HCT116 (cell line): ENCODE data around the gene CD93. TPM values are rescaled to one million over a fixed set of nuclear protein-coding genes. Genes with fewer than 3 reads are reported as not detected.

Experiments
- ATAC-seq: fragments of 200-7000 bp; cut with Tn5 transposase; 2 replicates; pipeline ENCODE4 v1.9.1; 2020; ENCODE audit warnings: mild to moderate bottlenecking, moderate library complexity
- BruUV-seq: library from RNA; stranded (reverse); fragments of 400-500 nt; replicated peaks from 2 replicates; lab custom pipeline; 2021; lab: Mats Ljungman, UMichigan
- CTCF ChIA-PET: fragments of 300-600 bp; sonication (Branson Sonifier 250); formaldehyde crosslinking; loops from one replicate; lab custom pipeline; 2021; ENCODE audit warnings: antibody characterized with exemption; lab: Charles Lee
- POLR2A ChIA-PET: fragments of 300-600, 350-600 bp; sonication (Branson Sonifier 250); formaldehyde crosslinking; loops from one replicate; lab custom pipeline; 2021; ENCODE audit warnings: antibody characterized with exemption; lab: Charles Lee
- RAD21 ChIA-PET, 2 experiments: fragments of 300-600 bp; sonication (Branson Sonifier 250); formaldehyde crosslinking; loops; one replicate each; lab custom pipeline; 2023; ENCODE audit warnings: low total read pairs in 2 of 2; ENCODE audit not compliant: uncharacterized antibody in 2 of 2, unreplicated experiment in 2 of 2, low non-redundant PET in 1 of 2; lab: Charles Lee
- DNase-seq: peaks from one replicate; pipeline ENCODE4 v3.0.0-alpha.2; 2010; ENCODE audit warnings: low read depth, low spot score
- H2AFZ ChIP-seq: fragments of 200-600 bp; shearing (Covaris generic), sonication (generic); 2 replicates; pipeline ENCODE4 v1.6.1; 2017; ENCODE audit warnings: low read depth, mixed run types, mixed read lengths, antibody characterized with exemption, low read length; ENCODE audit not compliant: poor library complexity, severe bottlenecking
- H3K27ac ChIP-seq: 2 replicates; pipeline ENCODE4 v1.5.1; 2012; ENCODE audit warnings: low read depth, low read length
- H3K27me3 ChIP-seq: fragments of 200-600 bp; sonication (generic); 2 replicates; pipeline ENCODE4 v1.6.1; 2016; ENCODE audit warnings: mixed run types, low read length, mixed read lengths; ENCODE audit not compliant: insufficient read depth
- H3K36me3 ChIP-seq, 2 experiments: fragments of 200-500 bp in 1 of 2; fragments of 200-600 bp in 1 of 2; sonication (Bioruptor generic) in 1 of 2; sonication (generic) in 1 of 2; 2 replicates each; pipeline versions ENCODE4 v1.5.1 to v1.6.1; 2014 to 2016; ENCODE audit warnings: low read length in 2 of 2, inconsistent platforms in 1 of 2, mixed read lengths in 1 of 2, mixed run types in 1 of 2; ENCODE audit not compliant: insufficient read depth in 2 of 2, control insufficient read depth in 1 of 2
- H3K4me1 ChIP-seq, 2 experiments: fragments of 200-600 bp in 1 of 2; sonication (generic) in 1 of 2; 2 replicates each; pipeline versions ENCODE4 v1.5.1 to v1.6.1; 2012 to 2017; ENCODE audit warnings: low read length in 2 of 2, inconsistent platforms in 1 of 2, mild to moderate bottlenecking in 1 of 2, mixed read lengths in 1 of 2, mixed run types in 1 of 2, moderate library complexity in 1 of 2; ENCODE audit not compliant: insufficient read depth in 2 of 2, control insufficient read depth in 1 of 2
- H3K4me2 ChIP-seq: fragments of 200-600 bp; sonication (generic); 2 replicates; pipeline ENCODE4 v1.6.1; 2017; ENCODE audit warnings: mixed run types, low read length, mixed read lengths
- H3K4me3 ChIP-seq, 2 experiments: fragments of 200-600 bp in 1 of 2; sonication (generic) in 1 of 2; replicated peaks in 1 of 2; 2 replicates each; pipeline ENCODE4 v1.5.1; 2011 to 2016; ENCODE audit warnings: low read length in 2 of 2, control low read depth in 1 of 2, low read depth in 1 of 2, mild to moderate bottlenecking in 1 of 2, mixed read lengths in 1 of 2, mixed run types in 1 of 2
- H3K79me2 ChIP-seq: fragments of 200-600 bp; sonication (generic); 2 replicates; pipeline ENCODE4 v1.6.1; 2017; ENCODE audit warnings: mild to moderate bottlenecking, mixed run types, low read length, moderate library complexity, mixed read lengths; ENCODE audit not compliant: insufficient read depth
- H3K9ac ChIP-seq: fragments of 200-600 bp; sonication (generic); 2 replicates; pipeline ENCODE4 v1.6.1; 2016; ENCODE audit warnings: low read length, mixed read lengths
- H3K9me2 ChIP-seq: fragments of 200-600 bp; sonication (generic), shearing (Covaris generic); 2 replicates; pipeline ENCODE4 v1.6.1; 2017; ENCODE audit warnings: mixed run types, mild to moderate bottlenecking, moderate library complexity; ENCODE audit not compliant: insufficient read depth
- H3K9me3 ChIP-seq, 2 experiments: fragments of 200-500 bp in 1 of 2; fragments of 200-600 bp in 1 of 2; sonication (Bioruptor generic) in 1 of 2; sonication (generic) in 1 of 2; 2 replicates each; pipeline ENCODE4 v1.6.1; 2014 to 2017; ENCODE audit warnings: low read length in 2 of 2, mixed read lengths in 2 of 2, inconsistent platforms in 1 of 2, low read depth in 1 of 2, mild to moderate bottlenecking in 1 of 2, mixed run types in 1 of 2, moderate library complexity in 1 of 2; ENCODE audit not compliant: control insufficient read depth in 1 of 2, insufficient read depth in 1 of 2
- H4K20me1 ChIP-seq: fragments of 200-600 bp; sonication (generic), shearing (Covaris generic); 2 replicates; pipeline ENCODE4 v1.6.1; 2017; ENCODE audit warnings: mixed run types, mild to moderate bottlenecking, moderate library complexity; ENCODE audit not compliant: insufficient read depth
- CBX3 ChIP-seq: IDR thresholded peaks from 2 replicates; pipeline ENCODE4 v1.6.1; 2012; ENCODE audit warnings: low read depth
- CEBPB ChIP-seq: IDR thresholded peaks from 2 replicates; pipeline ENCODE4 v1.6.1; 2012; ENCODE audit warnings: low read depth
- EGR1 ChIP-seq: IDR thresholded peaks from 2 replicates; pipeline ENCODE4 v1.6.1; 2012; ENCODE audit warnings: low read depth
- ELF1 ChIP-seq: IDR thresholded peaks from 2 replicates; pipeline ENCODE4 v1.6.1; 2012; ENCODE audit warnings: low read depth, borderline replicate concordance
- EZH2phosphoT487 ChIP-seq: fragments of 200-600 bp; IDR thresholded peaks from 2 replicates; pipeline ENCODE4 v1.6.1; 2018; ENCODE audit warnings: antibody characterized with exemption, borderline replicate concordance
- POLR2A ChIP-seq: IDR thresholded peaks from 2 replicates; pipeline ENCODE4 v1.7.0; 2011; ENCODE audit warnings: borderline replicate concordance; ENCODE audit not compliant: insufficient read depth, insufficient read length; ENCODE audit errors: extremely low read depth
- SP1 ChIP-seq: IDR thresholded peaks from 2 replicates; pipeline ENCODE4 v1.6.1; 2012; ENCODE audit warnings: low read depth
- SRF ChIP-seq: IDR thresholded peaks from 2 replicates; pipeline ENCODE4 v1.6.1; 2012; ENCODE audit warnings: low read depth
- TCF7L2 ChIP-seq: IDR thresholded peaks from 2 replicates; pipeline ENCODE4 v1.7.0; 2011; ENCODE audit warnings: borderline replicate concordance, inconsistent platforms; ENCODE audit not compliant: insufficient read depth, insufficient read length; ENCODE audit errors: extremely low read depth
- YY1 ChIP-seq: IDR thresholded peaks from 2 replicates; pipeline ENCODE4 v1.6.1; 2011; ENCODE audit warnings: low read length, low read depth, moderate library complexity, mild to moderate bottlenecking; ENCODE audit not compliant: insufficient replicate concordance; ENCODE audit errors: extremely low read depth
- ZNF274 ChIP-seq: fragments of 200-500 bp; sonication (Bioruptor generic); IDR thresholded peaks from 2 replicates; pipeline ENCODE4 v1.6.1; 2014; ENCODE audit warnings: mild to moderate bottlenecking, low read depth, low read length, inconsistent platforms
- intact Hi-C: fragments of 100-400 bp; cut with micrococcal nuclease; formaldehyde crosslinking; loops from 2 replicates; pipeline ENCODE4 v1.10.0; 2022
- total RNA-seq: library from RNA; stranded (reverse); gene quantifications from one replicate; pipeline ENCODE4 v1.2.1, GENCODE V29; 2021; ENCODE audit not compliant: unreplicated experiment
- TF ChIP-seq, protein P1 (sequence below): IDR thresholded peaks from 2 replicates; pipeline ENCODE4 v1.6.1; 2012
- TF ChIP-seq, protein P2 (sequence below): IDR thresholded peaks from 2 replicates; pipeline ENCODE4 v1.6.1; 2012; ENCODE audit warnings: low read depth

Gene CD93
- total RNA-seq, 1 experiment from 2014 or later, result 0.07 TPM

DNA sequence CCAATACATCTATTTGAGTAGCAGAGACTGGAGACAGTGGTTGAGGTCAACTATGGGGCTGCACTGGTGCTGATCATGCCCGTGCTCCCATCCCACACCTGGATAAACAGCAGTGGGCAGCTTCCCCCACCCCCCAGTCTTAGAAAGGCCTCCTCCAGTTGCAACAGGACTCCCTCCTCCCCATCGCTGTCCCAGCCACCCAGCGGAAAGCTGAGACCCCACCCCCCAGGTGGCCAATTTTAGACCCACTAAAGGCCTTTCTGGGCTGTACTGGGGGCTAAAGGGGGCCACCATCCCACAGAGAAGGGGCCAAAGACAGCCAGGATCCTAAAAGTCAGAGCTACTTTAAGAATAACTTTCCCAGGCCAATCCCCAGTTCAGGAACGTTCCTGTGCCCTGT lies 52.2 kb downstream of the CD93 start:
- H3K4me3 ChIP-seq, result no peak overlapping the region
- no peaks in the 10 kb centered on the region for H3K4me1 ChIP-seq
- no peaks in the 10 kb centered on the region for H4K20me1 ChIP-seq
- DNase-seq (no peak), ATAC-seq (no peak)
- ChIA-PET CTCF (no interaction called here), RAD21 (no interaction called here), POLR2A (no interaction called here)
- H3K79me2 ChIP-seq, result no peaks in the 10 kb centered on the region
- H3K9me2 ChIP-seq, result no peaks in the 10 kb centered on the region
- no TSS peak for BruUV-seq
- H3K36me3 ChIP-seq, result no peaks in the 10 kb centered on the region
- no peak overlapping the region for H2AFZ ChIP-seq
- TF ChIP-seq CBX3 (no peak), POLR2A (no peak), EZH2phosphoT487 (no peak), SRF (no peak), TCF7L2 (no peak), YY1 (no peak), CEBPB (no peak), ZNF274 (no peak), SP1 (no peak), ELF1 (no peak), EGR1 (no peak)
- TF ChIP-seq, protein P1, sequence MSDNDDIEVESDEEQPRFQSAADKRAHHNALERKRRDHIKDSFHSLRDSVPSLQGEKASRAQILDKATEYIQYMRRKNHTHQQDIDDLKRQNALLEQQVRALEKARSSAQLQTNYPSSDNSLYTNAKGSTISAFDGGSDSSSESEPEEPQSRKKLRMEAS, result no peak
- TF ChIP-seq, protein P2, sequence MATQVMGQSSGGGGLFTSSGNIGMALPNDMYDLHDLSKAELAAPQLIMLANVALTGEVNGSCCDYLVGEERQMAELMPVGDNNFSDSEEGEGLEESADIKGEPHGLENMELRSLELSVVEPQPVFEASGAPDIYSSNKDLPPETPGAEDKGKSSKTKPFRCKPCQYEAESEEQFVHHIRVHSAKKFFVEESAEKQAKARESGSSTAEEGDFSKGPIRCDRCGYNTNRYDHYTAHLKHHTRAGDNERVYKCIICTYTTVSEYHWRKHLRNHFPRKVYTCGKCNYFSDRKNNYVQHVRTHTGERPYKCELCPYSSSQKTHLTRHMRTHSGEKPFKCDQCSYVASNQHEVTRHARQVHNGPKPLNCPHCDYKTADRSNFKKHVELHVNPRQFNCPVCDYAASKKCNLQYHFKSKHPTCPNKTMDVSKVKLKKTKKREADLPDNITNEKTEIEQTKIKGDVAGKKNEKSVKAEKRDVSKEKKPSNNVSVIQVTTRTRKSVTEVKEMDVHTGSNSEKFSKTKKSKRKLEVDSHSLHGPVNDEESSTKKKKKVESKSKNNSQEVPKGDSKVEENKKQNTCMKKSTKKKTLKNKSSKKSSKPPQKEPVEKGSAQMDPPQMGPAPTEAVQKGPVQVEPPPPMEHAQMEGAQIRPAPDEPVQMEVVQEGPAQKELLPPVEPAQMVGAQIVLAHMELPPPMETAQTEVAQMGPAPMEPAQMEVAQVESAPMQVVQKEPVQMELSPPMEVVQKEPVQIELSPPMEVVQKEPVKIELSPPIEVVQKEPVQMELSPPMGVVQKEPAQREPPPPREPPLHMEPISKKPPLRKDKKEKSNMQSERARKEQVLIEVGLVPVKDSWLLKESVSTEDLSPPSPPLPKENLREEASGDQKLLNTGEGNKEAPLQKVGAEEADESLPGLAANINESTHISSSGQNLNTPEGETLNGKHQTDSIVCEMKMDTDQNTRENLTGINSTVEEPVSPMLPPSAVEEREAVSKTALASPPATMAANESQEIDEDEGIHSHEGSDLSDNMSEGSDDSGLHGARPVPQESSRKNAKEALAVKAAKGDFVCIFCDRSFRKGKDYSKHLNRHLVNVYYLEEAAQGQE, result no peak
- no peak overlapping the region for H3K27ac ChIP-seq
- H3K9ac ChIP-seq, result no peak overlapping the region
- H3K9me3 ChIP-seq, result no peaks in the 10 kb centered on the region
- peaks cover 24% of the 10 kb centered on the region; the same call in 1 of the 2 replicates for H3K27me3 ChIP-seq
- no peak overlapping the region for H3K4me2 ChIP-seq
- intact Hi-C loops, result no loop called here
